PC-3 (cell line): ENCODE data around the gene KRT5. TPM values are rescaled to one million over a fixed set of nuclear protein-coding genes. Genes with fewer than 3 reads are reported as not detected.
A peak's percentile ranks its signal among the peaks of the same experiment; 100 is the strongest.

Experiments
- ATAC-seq: fragments of 200-7000 bp; cut with Tn5 transposase; 2 replicates; pipeline ENCODE4 v1.9.1; 2020; ENCODE audit warnings: mild to moderate bottlenecking, moderate library complexity
- BruUV-seq: library from RNA; stranded (reverse); fragments of 400-500 nt; replicated peaks from 2 replicates; lab custom pipeline; 2021; lab: Mats Ljungman, UMichigan
- CTCF ChIA-PET: fragments of 300-600 bp; sonication (Branson Sonifier 250); formaldehyde crosslinking; loops from one replicate; lab custom pipeline; 2022; ENCODE audit warnings: antibody characterized with exemption; lab: Charles Lee
- POLR2A ChIA-PET: fragments of 300-600 bp; sonication (Branson Sonifier 250); formaldehyde crosslinking; loops from one replicate; lab custom pipeline; 2022; ENCODE audit warnings: antibody characterized with exemption; ENCODE audit not compliant: unreplicated experiment; lab: Charles Lee
- DNase-seq: peaks from one replicate; pipeline ENCODE4 v3.0.0-alpha.2; 2015
- H2AFZ ChIP-seq: fragments of 300-600 bp; sonication (generic); 2 replicates; pipeline ENCODE4 v1.6.0; 2016; ENCODE audit warnings: antibody characterized with exemption, low read length
- H3F3A ChIP-seq: fragments of 300-600 bp; sonication (generic); one replicate; pipeline ENCODE4 v1.6.0; 2017; ENCODE audit warnings: antibody characterized with exemption, low read length, control low read depth, mild to moderate bottlenecking; ENCODE audit not compliant: unreplicated experiment
- H3K27ac ChIP-seq: fragments of 300-600 bp; sonication (generic); 2 replicates; pipeline ENCODE4 v1.5.1; 2016; ENCODE audit warnings: mild to moderate bottlenecking, low read length
- H3K27me3 ChIP-seq: fragments of 300-600 bp; sonication (generic); 2 replicates; pipeline ENCODE4 v1.6.1; 2016; ENCODE audit warnings: low read length, mixed read lengths
- H3K36me3 ChIP-seq: fragments of 300-600 bp; sonication (generic); 2 replicates; pipeline ENCODE4 v1.6.1; 2016; ENCODE audit warnings: low read depth, mixed run types, low read length, mixed read lengths
- H3K4me1 ChIP-seq: fragments of 300-600 bp; sonication (generic); 2 replicates; pipeline ENCODE4 v1.5.1; 2016; ENCODE audit warnings: low read length; ENCODE audit not compliant: insufficient read depth
- H3K4me2 ChIP-seq: fragments of 300-600 bp; sonication (generic); 2 replicates; pipeline ENCODE4 v1.6.0; 2016; ENCODE audit warnings: low read length
- H3K4me3 ChIP-seq: fragments of 300-600 bp; sonication (generic); 2 replicates; pipeline ENCODE4 v1.5.1; 2016; ENCODE audit warnings: mild to moderate bottlenecking, low read length, mixed read lengths
- H3K79me2 ChIP-seq: fragments of 300-600 bp; sonication (generic); 2 replicates; pipeline ENCODE4 v1.6.1; 2017; ENCODE audit warnings: low read length, mixed read lengths
- H3K9ac ChIP-seq: fragments of 300-600 bp; sonication (generic); 2 replicates; pipeline ENCODE4 v1.6.0; 2016; ENCODE audit warnings: mild to moderate bottlenecking, low read length
- H3K9me2 ChIP-seq: fragments of 300-600 bp; sonication (generic); replicated peaks from 2 replicates; pipeline ENCODE4 v1.6.1; 2016; ENCODE audit warnings: mixed run types, low read length, mixed read lengths
- H3K9me3 ChIP-seq: fragments of 300-600 bp; sonication (generic); 2 replicates; pipeline ENCODE4 v1.6.1; 2016; ENCODE audit warnings: low read length, mixed read lengths
- H4K20me1 ChIP-seq: fragments of 300-600 bp; sonication (generic); 2 replicates; pipeline ENCODE4 v1.6.1; 2016; ENCODE audit warnings: low read length, mixed read lengths
- EZH2 ChIP-seq: fragments of 300-600 bp; sonication (generic); IDR thresholded peaks from one replicate; pipeline ENCODE4 v1.6.1; 2017; ENCODE audit warnings: antibody characterized with exemption, mild to moderate bottlenecking, low read length; ENCODE audit not compliant: unreplicated experiment
- EZH2phosphoT487 ChIP-seq: fragments of 300-600 bp; sonication (generic); IDR thresholded peaks from 2 replicates; pipeline ENCODE4 v1.6.1; 2018; ENCODE audit warnings: mild to moderate bottlenecking, antibody characterized with exemption, low read length, borderline replicate concordance
- intact Hi-C: fragments of 100-400 bp; cut with micrococcal nuclease; formaldehyde crosslinking; loops from 2 replicates; pipeline ENCODE4 v1.9.0; 2023
- total RNA-seq: library from RNA; depleted of rRNA; stranded (reverse); fragments of >200 nt; gene quantifications from 2 replicates; pipeline ENCODE4 v1.2.3, GENCODE V29; 2014
- TF ChIP-seq, protein P1 (sequence below): fragments of 300-600 bp; sonication (generic); conservative IDR thresholded peaks from 2 replicates; pipeline ENCODE4 v1.5.1; 2017; ENCODE audit warnings: antibody characterized with exemption, low read depth, mild to moderate bottlenecking, low read length

The KRT5 gene
- total RNA-seq, 1 experiment from 2014 or later = not detected

DNA sequence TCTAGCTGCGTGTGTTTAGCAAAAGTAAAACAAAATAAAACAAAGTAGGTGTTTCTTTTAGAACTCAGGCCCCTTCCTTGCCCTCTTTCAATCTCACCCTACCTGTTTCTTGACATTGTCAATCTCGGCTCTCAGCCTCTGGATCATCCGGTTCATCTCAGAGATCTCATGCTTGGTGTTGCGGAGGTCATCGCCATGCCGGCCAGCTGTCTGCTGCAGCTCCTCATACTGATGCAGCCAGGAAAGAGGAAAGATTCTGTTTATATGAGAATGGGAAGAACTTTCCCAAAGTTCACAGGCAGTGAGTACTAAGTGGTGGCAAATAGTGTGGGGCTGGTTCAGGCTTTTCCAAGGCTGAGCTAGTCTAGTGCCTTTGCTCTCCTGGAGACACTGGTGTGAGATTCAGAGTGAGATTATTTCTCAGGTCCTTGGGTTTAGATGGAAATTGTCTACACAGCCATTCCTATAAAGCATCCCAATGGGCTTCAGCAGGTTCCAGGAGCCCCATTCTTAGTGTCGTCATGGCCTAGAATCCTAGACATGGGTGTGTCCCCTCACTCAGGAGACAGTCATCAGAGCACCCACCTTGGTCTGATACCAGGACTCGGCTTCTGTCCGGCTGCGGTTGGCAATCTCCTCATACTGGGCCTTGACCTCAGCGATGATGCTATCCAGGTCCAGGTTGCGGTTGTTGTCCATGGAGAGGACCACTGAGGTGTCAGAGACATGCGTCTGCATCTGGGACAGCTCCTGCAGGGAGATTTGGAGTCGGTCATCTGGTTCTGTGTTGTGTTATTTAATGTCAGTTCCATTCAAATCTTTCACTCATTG, 3.0 kb downstream of the KRT5 start:
- DNase-seq (no peak), ATAC-seq (no peak)
- Histone ChIP-seq H3K27ac (no peak overlapping the region), H2AFZ (no peak overlapping the region), H4K20me1 (no peaks in the 10 kb centered on the region), H3K79me2 (no peaks in the 10 kb centered on the region), H3K9me2 (no peaks in the 10 kb centered on the region), H3K27me3 (no peaks in the 10 kb centered on the region), H3K36me3 (no peaks in the 10 kb centered on the region), H3K4me1 (peaks cover 21% of the 10 kb centered on the region), H3K9ac (no peak overlapping the region), H3F3A (no peaks in the 10 kb centered on the region), H3K9me3 (no peaks in the 10 kb centered on the region), H3K4me3 (no peak overlapping the region), H3K4me2 (no peak overlapping the region)
- no TSS peak for BruUV-seq
- CTCF ChIA-PET = no interaction called here
- POLR2A ChIA-PET = no interaction called here
- intact Hi-C loops = no loop called here
- no peak for TF ChIP-seq EZH2phosphoT487
- no peak for TF ChIP-seq EZH2

DNA sequence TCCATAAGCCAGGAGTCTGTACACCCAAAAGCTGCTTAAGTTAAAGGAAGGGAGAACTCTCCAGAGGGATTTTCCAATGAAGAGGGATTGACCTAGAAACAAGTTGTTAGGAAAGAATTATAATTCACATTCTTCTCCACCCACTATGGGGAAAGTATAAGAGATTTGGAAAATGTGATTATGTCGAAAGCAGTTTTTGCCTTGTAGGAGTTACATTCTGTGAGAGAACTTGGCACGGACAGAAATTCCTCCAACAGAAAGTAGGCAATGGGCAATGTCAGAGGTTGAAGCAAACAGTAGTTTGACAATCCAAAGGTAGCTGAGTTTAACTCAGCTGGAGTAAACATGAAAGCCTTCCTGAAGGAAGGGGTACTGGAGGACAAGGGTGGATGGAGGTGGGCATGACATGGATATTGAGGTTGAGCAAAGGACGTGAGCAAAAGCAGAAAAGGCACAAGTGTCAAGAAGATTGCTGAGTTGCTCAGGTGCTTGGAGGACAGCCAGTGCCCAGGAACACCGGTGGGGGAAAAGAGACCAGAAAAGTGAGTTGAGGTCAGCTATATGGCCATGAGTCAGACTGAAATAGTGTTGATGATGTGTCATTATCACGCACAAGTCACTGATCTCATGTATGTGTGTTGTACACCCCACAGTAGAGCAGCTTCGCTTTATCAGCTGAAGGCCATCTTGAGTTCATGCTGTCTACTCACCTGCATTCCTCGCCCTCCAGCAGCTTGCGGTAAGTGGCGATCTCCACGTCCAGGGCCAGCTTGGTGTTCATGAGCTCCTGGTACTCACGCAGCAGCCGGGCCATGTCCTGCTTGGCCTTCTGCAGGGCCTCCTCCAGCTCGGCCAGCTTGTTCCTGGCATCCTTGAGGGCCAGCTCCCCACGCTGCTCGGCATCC, 4.0 kb downstream of the KRT5 start:
- ATAC-seq (no peak), DNase-seq (peak; percentile 69)
- no peaks in the 10 kb centered on the region for H3F3A ChIP-seq
- H3K27ac ChIP-seq = peak overlapping the region; percentile 26; the same call in 1 of the 2 replicates
- H3K4me1 ChIP-seq = peaks cover 16% of the 10 kb centered on the region
- H3K9me3 ChIP-seq = no peaks in the 10 kb centered on the region
- H3K36me3 ChIP-seq = no peaks in the 10 kb centered on the region
- H2AFZ ChIP-seq = no peak overlapping the region
- BruUV-seq = no TSS peak
- ChIA-PET CTCF (no interaction called here), POLR2A (no interaction called here)
- H3K9me2 ChIP-seq = no peaks in the 10 kb centered on the region
- no peak overlapping the region for H3K4me2 ChIP-seq
- no peaks in the 10 kb centered on the region for H3K27me3 ChIP-seq
- intact Hi-C loops = no loop called here
- H3K79me2 ChIP-seq = no peaks in the 10 kb centered on the region
- no peak overlapping the region for H3K4me3 ChIP-seq
- TF ChIP-seq EZH2 (no peak), EZH2phosphoT487 (no peak)
- TF ChIP-seq, protein P1, sequence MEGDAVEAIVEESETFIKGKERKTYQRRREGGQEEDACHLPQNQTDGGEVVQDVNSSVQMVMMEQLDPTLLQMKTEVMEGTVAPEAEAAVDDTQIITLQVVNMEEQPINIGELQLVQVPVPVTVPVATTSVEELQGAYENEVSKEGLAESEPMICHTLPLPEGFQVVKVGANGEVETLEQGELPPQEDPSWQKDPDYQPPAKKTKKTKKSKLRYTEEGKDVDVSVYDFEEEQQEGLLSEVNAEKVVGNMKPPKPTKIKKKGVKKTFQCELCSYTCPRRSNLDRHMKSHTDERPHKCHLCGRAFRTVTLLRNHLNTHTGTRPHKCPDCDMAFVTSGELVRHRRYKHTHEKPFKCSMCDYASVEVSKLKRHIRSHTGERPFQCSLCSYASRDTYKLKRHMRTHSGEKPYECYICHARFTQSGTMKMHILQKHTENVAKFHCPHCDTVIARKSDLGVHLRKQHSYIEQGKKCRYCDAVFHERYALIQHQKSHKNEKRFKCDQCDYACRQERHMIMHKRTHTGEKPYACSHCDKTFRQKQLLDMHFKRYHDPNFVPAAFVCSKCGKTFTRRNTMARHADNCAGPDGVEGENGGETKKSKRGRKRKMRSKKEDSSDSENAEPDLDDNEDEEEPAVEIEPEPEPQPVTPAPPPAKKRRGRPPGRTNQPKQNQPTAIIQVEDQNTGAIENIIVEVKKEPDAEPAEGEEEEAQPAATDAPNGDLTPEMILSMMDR = no peak
- H4K20me1 ChIP-seq = no peaks in the 10 kb centered on the region
- H3K9ac ChIP-seq = no peak overlapping the region

DNA sequence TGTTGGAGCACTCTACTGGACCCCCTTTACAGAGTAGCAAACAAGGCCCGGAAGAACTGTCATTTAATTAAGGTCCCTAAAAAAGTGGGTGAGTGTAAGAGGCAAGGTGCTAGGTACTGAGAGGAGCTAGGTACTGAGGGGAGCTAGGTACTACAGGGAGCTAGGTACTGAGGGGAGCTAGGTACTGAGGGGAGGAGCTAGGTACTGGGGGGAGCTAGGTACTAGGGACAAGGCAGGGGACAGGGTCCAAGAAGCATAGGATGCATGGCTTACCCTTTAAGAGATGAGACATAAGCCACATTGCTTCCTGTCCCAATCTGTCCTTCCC, 4.9 kb downstream of the KRT5 start:
- no TSS peak for BruUV-seq
- TF ChIP-seq EZH2phosphoT487 (no peak), EZH2 (no peak)
- TF ChIP-seq, protein P1 = no peak
- intact Hi-C loops = no loop called here
- Histone ChIP-seq H3K9me2 (no peaks in the 10 kb centered on the region), H3K27ac (no peak overlapping the region), H4K20me1 (no peaks in the 10 kb centered on the region), H2AFZ (no peak overlapping the region), H3K79me2 (no peaks in the 10 kb centered on the region), H3K9ac (no peak overlapping the region), H3K4me1 (peaks cover 12% of the 10 kb centered on the region), H3F3A (no peaks in the 10 kb centered on the region), H3K27me3 (no peaks in the 10 kb centered on the region), H3K9me3 (no peaks in the 10 kb centered on the region), H3K36me3 (no peaks in the 10 kb centered on the region), H3K4me3 (no peak overlapping the region), H3K4me2 (no peak overlapping the region)
- CTCF ChIA-PET = no interaction called here
- POLR2A ChIA-PET = no interaction called here
- DNase-seq = no peak
- no peak for ATAC-seq
